Panc1 (cell line): ENCODE data around the gene TUBB4B. TPM values are rescaled to one million over a fixed set of nuclear protein-coding genes. Genes with fewer than 3 reads are reported as not detected.
A peak's percentile ranks its signal among the peaks of the same experiment; 100 is the strongest.

Experiments
- ATAC-seq: fragments of 200-7000 bp; cut with Tn5 transposase; 2 replicates; pipeline ENCODE4 v1.9.1; 2020; ENCODE audit warnings: mild to moderate bottlenecking, moderate library complexity
- BruUV-seq: library from RNA; stranded (reverse); fragments of 400-500 nt; replicated peaks from 2 replicates; lab custom pipeline; 2021; lab: Mats Ljungman, UMichigan
- CTCF ChIA-PET: fragments of 300-600 bp; sonication (Branson Sonifier 250); formaldehyde crosslinking; loops from one replicate; lab custom pipeline; 2022; ENCODE audit warnings: antibody characterized with exemption; lab: Charles Lee
- POLR2A ChIA-PET: fragments of 300-600 bp; sonication (Branson Sonifier 250); formaldehyde crosslinking; loops from one replicate; lab custom pipeline; 2022; ENCODE audit warnings: antibody characterized with exemption; lab: Charles Lee
- DNase-seq: peaks from one replicate; pipeline ENCODE4 v3.0.0-alpha.2; 2010; ENCODE audit warnings: low read depth, low spot score
- H3K27ac ChIP-seq: 2 replicates; pipeline ENCODE4 v1.5.1; 2011; ENCODE audit warnings: mild to moderate bottlenecking, low read length, inconsistent platforms
- H3K27me3 ChIP-seq: fragments of 200-500 bp; sonication (Bioruptor generic); 2 replicates; pipeline ENCODE4 v1.6.0; 2014; ENCODE audit warnings: low read length, inconsistent platforms; ENCODE audit not compliant: control insufficient read depth, insufficient read depth
- H3K36me3 ChIP-seq: fragments of 200-500 bp; sonication (Bioruptor generic); 2 replicates; pipeline ENCODE4 v1.5.1; 2014; ENCODE audit warnings: inconsistent platforms, mild to moderate bottlenecking, low read length, moderate library complexity; ENCODE audit not compliant: control insufficient read depth, insufficient read depth
- H3K4me1 ChIP-seq: 2 replicates; pipeline ENCODE4 v1.5.1; 2011; ENCODE audit warnings: inconsistent platforms, mild to moderate bottlenecking, low read length, moderate library complexity; ENCODE audit not compliant: control insufficient read depth, insufficient read depth
- H3K4me3 ChIP-seq, 2 experiments: 2 replicates each; pipeline ENCODE4 v1.5.1; 2011 to 2012; ENCODE audit warnings: low read depth in 2 of 2, low read length in 2 of 2, mild to moderate bottlenecking in 2 of 2, inconsistent platforms in 1 of 2, moderate library complexity in 1 of 2
- H3K9me3 ChIP-seq: fragments of 200-500 bp; sonication (Bioruptor generic); 2 replicates; pipeline ENCODE4 v1.5.1; 2014; ENCODE audit warnings: low read depth, mild to moderate bottlenecking, inconsistent platforms, low read length, moderate library complexity; ENCODE audit not compliant: control insufficient read depth, insufficient read depth
- CTCF ChIP-seq: fragments of 450-650 bp; IDR thresholded peaks from 2 replicates; pipeline ENCODE4 v1.5.1; 2017; ENCODE audit warnings: mild to moderate bottlenecking
- POLR2AphosphoS5 ChIP-seq: IDR thresholded peaks from 2 replicates; pipeline ENCODE4 v1.6.1; 2012; ENCODE audit warnings: mild to moderate bottlenecking, low read depth, low read length, moderate library complexity
- REST ChIP-seq, 2 experiments: IDR thresholded peaks; 2 replicates each; pipeline ENCODE4 v1.6.1; 2011 to 2012; ENCODE audit warnings: low read depth in 2 of 2, control low read depth in 1 of 2, low read length in 1 of 2, mild to moderate bottlenecking in 1 of 2, moderate library complexity in 1 of 2; ENCODE audit not compliant: insufficient read depth in 1 of 2
- SIN3A ChIP-seq: IDR thresholded peaks from 2 replicates; pipeline ENCODE4 v1.6.1; 2012; ENCODE audit warnings: low read depth, mild to moderate bottlenecking, low read length, moderate library complexity, borderline replicate concordance; ENCODE audit not compliant: insufficient read depth
- TCF7L2 ChIP-seq: IDR thresholded peaks from 2 replicates; pipeline ENCODE4 v1.6.1; 2011; ENCODE audit warnings: mild to moderate bottlenecking, low read depth, low read length, inconsistent platforms
- in situ Hi-C: cut with HindIII; loops from 2 replicates; pipeline ENCODE4 v1.10.0; 2016; ENCODE audit warnings: low sequenced_read_pairs, low pct_unique_long_range_greater_than_20kb
- intact Hi-C: fragments of 100-400 bp; cut with micrococcal nuclease; formaldehyde crosslinking; loops from one replicate; pipeline ENCODE4 v1.10.0; 2022; ENCODE audit not compliant: unreplicated experiment
- total RNA-seq: library from RNA; stranded (reverse); gene quantifications from one replicate; pipeline ENCODE4 v1.2.1, GENCODE V29; 2021; ENCODE audit not compliant: unreplicated experiment

Gene TUBB4B
- total RNA-seq, 1 experiment from 2014 or later: 265 TPM

GRCh38 chr9:137205126-137206069, 35.7 kb upstream of the TUBB4B start, which contains the start of the genes NDOR1 and TMEM203:
TSS of gene NDOR1 (plus strand) at chr9:137205700. CDS start at chr9:137205778, 78 bp downstream.
TSS of gene TMEM203 (minus strand) at chr9:137205648. CDS start at chr9:137205414, 234 bp downstream.
- ChIA-PET CTCF (no interaction called here), POLR2A (interaction anchor here (0.6 kb wide), 1 partner anchor 15 kb away, joined by 3 read pairs; no protein-coding TSS in a partner anchor)
- peak; percentile 74 for TF ChIP-seq POLR2AphosphoS5
- TF ChIP-seq SIN3A: peak; percentile 91; the same call in 1 of the 2 replicates
- no peak for TF ChIP-seq REST (IDR thresholded peaks at IDR 0.05; ENCODE audit: insufficient read depth in 1 of 2, low read depth in 2 of 2, low read length in 1 of 2)
- intact Hi-C loops (no loop called here), in situ Hi-C loops (no loop called here)
- Histone ChIP-seq H3K4me1 (peaks cover 22% of the 10 kb centered on the region), H3K36me3 (peaks cover 2% of the 10 kb centered on the region; the same call in 1 of the 2 replicates), H3K27ac (peak within 1 kb of the TSS; percentile 87), H3K4me3 (peak within 1 kb of the TSS; percentile 84 to 90), H3K27me3 (no peaks in the 10 kb centered on the region), H3K9me3 (no peaks in the 10 kb centered on the region)
- no peak for DNase-seq
- peak; percentile 78 for ATAC-seq
- BruUV-seq: no TSS peak

DNA sequence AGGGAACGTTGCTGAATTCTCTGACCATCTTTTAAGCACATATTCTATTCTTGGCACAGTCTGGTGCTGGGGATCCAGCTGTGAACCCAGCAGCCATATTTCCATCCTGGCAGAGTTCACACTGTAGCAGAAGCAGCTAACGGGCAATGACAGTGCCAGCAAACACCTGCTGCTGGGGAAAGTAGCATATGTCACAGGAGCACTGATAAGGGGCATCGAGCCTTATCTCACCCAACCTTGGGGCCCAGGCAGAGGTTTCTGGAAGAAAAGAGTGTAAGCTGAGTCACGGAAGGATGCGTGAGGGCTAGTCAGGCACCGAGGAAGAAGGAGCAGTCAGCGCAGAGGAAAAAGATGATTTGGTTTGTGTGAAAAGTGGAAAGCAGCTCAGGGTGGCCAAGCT, 34.5 kb upstream of the TUBB4B start:
- Histone ChIP-seq H3K9me3 (no peaks in the 10 kb centered on the region), H3K27ac (peak overlapping the region; percentile 87), H3K4me1 (peaks cover 20% of the 10 kb centered on the region), H3K27me3 (no peaks in the 10 kb centered on the region), H3K36me3 (peaks cover 2% of the 10 kb centered on the region; the same call in 1 of the 2 replicates), H3K4me3 (peak overlapping the region; percentile 84 to 90)
- POLR2A ChIA-PET: no interaction called here
- TF ChIP-seq REST (IDR thresholded peaks at IDR 0.05; ENCODE audit: insufficient read depth in 1 of 2, low read depth in 2 of 2, low read length in 1 of 2): no peak
- no peak for TF ChIP-seq CTCF
- no peak for TF ChIP-seq POLR2AphosphoS5
- TF ChIP-seq SIN3A: no peak
- no peak for TF ChIP-seq TCF7L2
- no peak for ATAC-seq
- in situ Hi-C loops (no loop called here), intact Hi-C loops (no loop called here)
- DNase-seq: no peak
- CTCF ChIA-PET: no interaction called here
- no TSS peak for BruUV-seq
